Neural progenitor cell (in vitro differentiated cells): ENCODE measurements around the gene ADISSP.

Experiments used
- EZH2 ChIP-seq: fragments of 200-600 bp; sonication (generic); IDR thresholded peaks from 2 replicates; pipeline ENCODE4 v1.6.1; 2017; ENCODE audit warnings: antibody characterized with exemption, mild to moderate bottlenecking, moderate library complexity
- TF ChIP-seq, protein P1 (sequence below): fragments of 200-600 bp; sonication (generic); IDR thresholded peaks from 2 replicates; pipeline ENCODE4 v1.5.1; 2017; ENCODE audit warnings: antibody characterized with exemption, mild to moderate bottlenecking

- TF ChIP-seq, protein P1, sequence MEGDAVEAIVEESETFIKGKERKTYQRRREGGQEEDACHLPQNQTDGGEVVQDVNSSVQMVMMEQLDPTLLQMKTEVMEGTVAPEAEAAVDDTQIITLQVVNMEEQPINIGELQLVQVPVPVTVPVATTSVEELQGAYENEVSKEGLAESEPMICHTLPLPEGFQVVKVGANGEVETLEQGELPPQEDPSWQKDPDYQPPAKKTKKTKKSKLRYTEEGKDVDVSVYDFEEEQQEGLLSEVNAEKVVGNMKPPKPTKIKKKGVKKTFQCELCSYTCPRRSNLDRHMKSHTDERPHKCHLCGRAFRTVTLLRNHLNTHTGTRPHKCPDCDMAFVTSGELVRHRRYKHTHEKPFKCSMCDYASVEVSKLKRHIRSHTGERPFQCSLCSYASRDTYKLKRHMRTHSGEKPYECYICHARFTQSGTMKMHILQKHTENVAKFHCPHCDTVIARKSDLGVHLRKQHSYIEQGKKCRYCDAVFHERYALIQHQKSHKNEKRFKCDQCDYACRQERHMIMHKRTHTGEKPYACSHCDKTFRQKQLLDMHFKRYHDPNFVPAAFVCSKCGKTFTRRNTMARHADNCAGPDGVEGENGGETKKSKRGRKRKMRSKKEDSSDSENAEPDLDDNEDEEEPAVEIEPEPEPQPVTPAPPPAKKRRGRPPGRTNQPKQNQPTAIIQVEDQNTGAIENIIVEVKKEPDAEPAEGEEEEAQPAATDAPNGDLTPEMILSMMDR, result peak; percentile 90
- no peak for TF ChIP-seq EZH2
These were observed 17.6 kb downstream of the ADISSP start for GRCh38 chr20:3749689-3750531.
